Esophagus muscularis mucosa (tissue), 4 donors: ENCODE data around the gene SLC37A1. TPM values are rescaled to one million over a fixed set of nuclear protein-coding genes. Genes with fewer than 3 reads are reported as not detected.

ENCODE experiments used
- DNase-seq: peaks from one replicate; pipeline ENCODE4 v3.0.0-alpha.2; 2017; ENCODE audit errors: extremely low spot score
- H3K27ac ChIP-seq, 4 donors: fragments of 200-600 bp; sonication (generic); replicated peaks in 1 of 4; 1 replicate in 3 of 4; 2 replicates in 1 of 4; pipeline ENCODE4 v1.5.1; 2016 to 2019; ENCODE audit warnings: mild to moderate bottlenecking in 1 of 4
- H3K27me3 ChIP-seq, 4 donors: fragments of 200-600 bp; sonication (generic); one replicate each; pipeline versions ENCODE4 v1.5.1 to v1.6.0; 2016 to 2019
- H3K36me3 ChIP-seq, 4 donors: fragments of 200-600 bp; sonication (generic); one replicate each; pipeline ENCODE4 v1.5.1; 2016 to 2019
- H3K4me1 ChIP-seq, 4 donors: fragments of 200-600 bp; sonication (generic); one replicate each; pipeline ENCODE4 v1.5.1; 2016 to 2019
- H3K4me3 ChIP-seq, 4 donors: fragments of 200-600 bp; sonication (generic); 1 replicate in 2 of 4; 2 replicates in 2 of 4; pipeline ENCODE4 v1.5.1; 2016 to 2019; ENCODE audit warnings: mild to moderate bottlenecking in 4 of 4, moderate library complexity in 1 of 4
- H3K9me3 ChIP-seq, 4 donors: fragments of 200-600 bp; sonication (generic); 1 replicate in 3 of 4; 2 replicates in 1 of 4; pipeline ENCODE4 v1.5.1; 2016 to 2019
- CTCF ChIP-seq, 3 experiments: fragments of 200-600 bp in 2 of 3; fragments of 450-650 bp in 1 of 3; sonication (generic) in 2 of 3; IDR thresholded peaks; one replicate each; pipeline ENCODE4 v1.5.1; 2017 to 2019; ENCODE audit warnings: antibody characterized with exemption in 3 of 3, mild to moderate bottlenecking in 2 of 3, moderate library complexity in 1 of 3
- EP300 ChIP-seq: sonication (generic); formaldehyde crosslinking; IDR thresholded peaks from one replicate; pipeline ENCODE4 v1.6.1; 2017; ENCODE audit warnings: antibody characterized with exemption
- POLR2A ChIP-seq: fragments of 450-650 bp; IDR thresholded peaks from one replicate; pipeline ENCODE4 v1.6.1; 2017; ENCODE audit warnings: antibody characterized with exemption, moderate library complexity, mild to moderate bottlenecking, low read depth
- POLR2AphosphoS5 ChIP-seq, 2 donors: sonication (generic); formaldehyde crosslinking; IDR thresholded peaks; one replicate each; pipeline ENCODE4 v1.6.1; 2017; ENCODE audit warnings: antibody characterized with exemption in 2 of 2
- WGBS: methylation state at CpG from one replicate; pipeline ENCODE4 v1.1.5; 2018; 5-methylcytosine and 5-hydroxymethylcytosine counted together
- intact Hi-C: fragments of 100-400 bp; cut with DNase I; formaldehyde crosslinking; loops from one replicate; pipeline ENCODE4 v1.15.1; 2023
- total RNA-seq, 4 donors: library from RNA; depleted of rRNA; stranded (reverse); fragments of >200 nt; gene quantifications; one replicate each; pipeline versions ENCODE4 v1.1.0 to v1.2.1, GENCODE V29; 2016

The SLC37A1 gene
- total RNA-seq, 4 donors from 2014 or later, result 5.4 to 11.1 (median 7.1) TPM

GRCh38 chr21:42496120-42496838 lies 17.4 kb upstream of the SLC37A1 start, which contains the start of gene RSPH1:
RSPH1 (minus strand) TSS chr21:42496224; CDS start chr21:42496186, 38 bp downstream.
- WGBS, result under 1% methylated on average over 23 of the region's 58 CpGs
- Histone ChIP-seq H3K27me3 (no peaks in the 10 kb centered on the region), H3K9me3 (no peaks in the 10 kb centered on the region), H3K36me3 (no peaks in the 10 kb centered on the region), H3K4me3 (peak within 1 kb of the TSS; percentile 62 to 78 (median 64)), H3K4me1 (peaks cover 12 to 17% (median 14%) of the 10 kb centered on the region in 4 donors), H3K27ac (peak within 1 kb of the TSS; percentile 85 to 92 (median 88))
- peak; percentile 54 for TF ChIP-seq POLR2A
- TF ChIP-seq CTCF (IDR thresholded peaks at IDR 0.05), result peak in 1 of 3 experiments; percentile 1
- peak; percentile 86 to 93 for TF ChIP-seq POLR2AphosphoS5 (IDR thresholded peaks at IDR 0.05)
- no peak for TF ChIP-seq EP300
- intact Hi-C loops, result no loop called here
- DNase-seq, result peak; percentile 100

GRCh38 chr21:42496839-42497202 lies 16.8 kb upstream of the SLC37A1 start:
- intact Hi-C loops, result no loop called here
- Histone ChIP-seq H3K9me3 (no peaks in the 10 kb centered on the region), H3K27ac (peak overlapping the region; percentile 85 to 92 (median 88)), H3K4me3 (peak overlapping the region; percentile 62 to 78 (median 64)), H3K27me3 (no peaks in the 10 kb centered on the region), H3K4me1 (peaks cover 12 to 17% (median 14%) of the 10 kb centered on the region in 4 donors), H3K36me3 (no peaks in the 10 kb centered on the region)
- no peak for TF ChIP-seq CTCF (IDR thresholded peaks at IDR 0.05)
- no peak for TF ChIP-seq EP300
- no peak for TF ChIP-seq POLR2A
- no peak for TF ChIP-seq POLR2AphosphoS5 (IDR thresholded peaks at IDR 0.05)
- WGBS, result 24% methylated on average over 19 of the region's 19 CpGs
- DNase-seq, result no peak

- 88% methylated on average over 5 of the region's 5 CpGs for WGBS
- intact Hi-C loops, result no loop called here
- H3K4me1 ChIP-seq, result peaks cover 12 to 17% (median 14%) of the 10 kb centered on the region in 4 donors
- no peaks in the 10 kb centered on the region for H3K9me3 ChIP-seq
- no peak overlapping the region for H3K27ac ChIP-seq
- no peaks in the 10 kb centered on the region for H3K27me3 ChIP-seq
- no peaks in the 10 kb centered on the region for H3K36me3 ChIP-seq
- TF ChIP-seq POLR2AphosphoS5 (IDR thresholded peaks at IDR 0.05), result no peak
- TF ChIP-seq EP300, result no peak
- TF ChIP-seq CTCF (IDR thresholded peaks at IDR 0.05), result no peak
- TF ChIP-seq POLR2A, result no peak
- no peak overlapping the region for H3K4me3 ChIP-seq
- DNase-seq, result no peak
Measured at GRCh38 chr21:42498012-42498411, 15.6 kb upstream of the SLC37A1 start.

- Histone ChIP-seq H3K27ac (no peak overlapping the region), H3K27me3 (no peaks in the 10 kb centered on the region), H3K36me3 (no peaks in the 10 kb centered on the region), H3K4me1 (peaks cover 12 to 17% (median 14%) of the 10 kb centered on the region in 4 donors), H3K4me3 (no peak overlapping the region), H3K9me3 (no peaks in the 10 kb centered on the region)
- WGBS, result 80% methylated on average over 15 of the region's 15 CpGs
- TF ChIP-seq POLR2A, result no peak
- no peak for DNase-seq
- intact Hi-C loops, result no loop called here
Measured at GRCh38 chr21:42499444-42500112, 14.1 kb upstream of the SLC37A1 start.

GRCh38 chr21:42500225-42500624 lies 13.4 kb upstream of the SLC37A1 start:
- H3K4me3 ChIP-seq, result no peak overlapping the region
- TF ChIP-seq EP300 (no peak), CTCF (IDR thresholded peaks at IDR 0.05) (no peak), POLR2A (no peak), POLR2AphosphoS5 (IDR thresholded peaks at IDR 0.05) (no peak)
- no peaks in the 10 kb centered on the region for H3K27me3 ChIP-seq
- no peaks in the 10 kb centered on the region for H3K9me3 ChIP-seq
- WGBS, result 96% methylated on average over 4 of the region's 4 CpGs
- H3K4me1 ChIP-seq, result peaks cover 12 to 15% (median 13%) of the 10 kb centered on the region in 4 donors
- DNase-seq, result no peak
- intact Hi-C loops, result no loop called here
- no peaks in the 10 kb centered on the region for H3K36me3 ChIP-seq
- no peak overlapping the region for H3K27ac ChIP-seq
